H1 (cell line): ENCODE data around the gene FAM53A. TPM values are rescaled to one million over a fixed set of nuclear protein-coding genes. Genes with fewer than 3 reads are reported as not detected.

Experiments
- ATF3 ChIP-seq: IDR thresholded peaks from 2 replicates; pipeline ENCODE4 v1.6.1; 2011; ENCODE audit warnings: low read depth, mild to moderate bottlenecking, low read length; ENCODE audit not compliant: insufficient read depth
- CBX8 ChIP-seq: fragments of 300-800, 300-1000 bp; sonication (generic); IDR thresholded peaks from 2 replicates; pipeline ENCODE4 v1.7.1; 2016; ENCODE audit warnings: low read depth, low read length, borderline replicate concordance
- GABPA ChIP-seq: IDR thresholded peaks from 2 replicates; pipeline ENCODE4 v1.6.1; 2011; ENCODE audit warnings: mild to moderate bottlenecking, low read length, moderate library complexity, borderline replicate concordance; ENCODE audit not compliant: insufficient read depth
- GTF2F1 ChIP-seq: IDR thresholded peaks from 2 replicates; pipeline ENCODE4 v1.6.1; 2012; ENCODE audit warnings: low read depth, low read length, improper control_type of control experiment, borderline replicate concordance
- MAFK ChIP-seq: IDR thresholded peaks from 2 replicates; pipeline ENCODE4 v1.6.1; 2012; ENCODE audit warnings: low read depth, mild to moderate bottlenecking, improper control_type of control experiment, low read length
- NRF1 ChIP-seq: IDR thresholded peaks from 2 replicates; pipeline ENCODE4 v1.6.1; 2011; ENCODE audit warnings: mild to moderate bottlenecking, low read depth, low read length, improper control_type of control experiment
- PHF8 ChIP-seq: fragments of 200-600 bp; sonication (generic); conservative IDR thresholded peaks from 2 replicates; pipeline ENCODE4 v1.7.1; 2012; ENCODE audit warnings: low read depth, mild to moderate bottlenecking, inconsistent platforms, low read length, moderate library complexity
- SP4 ChIP-seq: IDR thresholded peaks from 2 replicates; pipeline ENCODE4 v1.6.1; 2012; ENCODE audit warnings: low read length, inconsistent platforms
- polyA plus RNA-seq, 7 experiments: library from polyadenylated mRNA; depleted of rRNA in 3 of 7; stranded (reverse) in 5 of 7; unstranded in 2 of 7; fragments of >200 nt in 5 of 7; fragments of 200-250 nt in 2 of 7; gene quantifications; 1 replicate in 5 of 7; 2 replicates in 1 of 7; 4 replicates in 1 of 7; pipeline versions ENCODE4 v1.2.1 to v1.2.3, GENCODE V29; 2011 to 2013; ENCODE audit warnings: missing spikeins in 2 of 7, mixed read lengths in 2 of 7
- total RNA-seq: library from RNA; stranded (reverse); fragmentation: NEBNext Ultra II Directional; extraction: Animal tissue kit (Norgen Biotek cat#: 25700); gene quantifications from 2 replicates; pipeline ENCODE4 v1.2.1, GENCODE V29; 2021
- TF ChIP-seq, protein P1 (sequence below): fragments of 300-600 bp; sonication (generic); IDR thresholded peaks from 2 replicates; pipeline ENCODE4 v1.7.1; 2012; ENCODE audit warnings: low read length, moderate library complexity, mild to moderate bottlenecking, inconsistent platforms; ENCODE audit not compliant: insufficient replicate concordance

FAM53A gene
- total and polyA plus RNA-seq, 2 of the 8 experiments (the other 6 are each of a cell fraction or from before 2014, with no cell fraction given) = 1.9 to 2.0 TPM

- TF ChIP-seq ATF3 (no peak), GABPA (no peak), GTF2F1 (no peak), SP4 (no peak), NRF1 (no peak), PHF8 (no peak), MAFK (no peak), CBX8 (no peak)
- TF ChIP-seq, protein P1, sequence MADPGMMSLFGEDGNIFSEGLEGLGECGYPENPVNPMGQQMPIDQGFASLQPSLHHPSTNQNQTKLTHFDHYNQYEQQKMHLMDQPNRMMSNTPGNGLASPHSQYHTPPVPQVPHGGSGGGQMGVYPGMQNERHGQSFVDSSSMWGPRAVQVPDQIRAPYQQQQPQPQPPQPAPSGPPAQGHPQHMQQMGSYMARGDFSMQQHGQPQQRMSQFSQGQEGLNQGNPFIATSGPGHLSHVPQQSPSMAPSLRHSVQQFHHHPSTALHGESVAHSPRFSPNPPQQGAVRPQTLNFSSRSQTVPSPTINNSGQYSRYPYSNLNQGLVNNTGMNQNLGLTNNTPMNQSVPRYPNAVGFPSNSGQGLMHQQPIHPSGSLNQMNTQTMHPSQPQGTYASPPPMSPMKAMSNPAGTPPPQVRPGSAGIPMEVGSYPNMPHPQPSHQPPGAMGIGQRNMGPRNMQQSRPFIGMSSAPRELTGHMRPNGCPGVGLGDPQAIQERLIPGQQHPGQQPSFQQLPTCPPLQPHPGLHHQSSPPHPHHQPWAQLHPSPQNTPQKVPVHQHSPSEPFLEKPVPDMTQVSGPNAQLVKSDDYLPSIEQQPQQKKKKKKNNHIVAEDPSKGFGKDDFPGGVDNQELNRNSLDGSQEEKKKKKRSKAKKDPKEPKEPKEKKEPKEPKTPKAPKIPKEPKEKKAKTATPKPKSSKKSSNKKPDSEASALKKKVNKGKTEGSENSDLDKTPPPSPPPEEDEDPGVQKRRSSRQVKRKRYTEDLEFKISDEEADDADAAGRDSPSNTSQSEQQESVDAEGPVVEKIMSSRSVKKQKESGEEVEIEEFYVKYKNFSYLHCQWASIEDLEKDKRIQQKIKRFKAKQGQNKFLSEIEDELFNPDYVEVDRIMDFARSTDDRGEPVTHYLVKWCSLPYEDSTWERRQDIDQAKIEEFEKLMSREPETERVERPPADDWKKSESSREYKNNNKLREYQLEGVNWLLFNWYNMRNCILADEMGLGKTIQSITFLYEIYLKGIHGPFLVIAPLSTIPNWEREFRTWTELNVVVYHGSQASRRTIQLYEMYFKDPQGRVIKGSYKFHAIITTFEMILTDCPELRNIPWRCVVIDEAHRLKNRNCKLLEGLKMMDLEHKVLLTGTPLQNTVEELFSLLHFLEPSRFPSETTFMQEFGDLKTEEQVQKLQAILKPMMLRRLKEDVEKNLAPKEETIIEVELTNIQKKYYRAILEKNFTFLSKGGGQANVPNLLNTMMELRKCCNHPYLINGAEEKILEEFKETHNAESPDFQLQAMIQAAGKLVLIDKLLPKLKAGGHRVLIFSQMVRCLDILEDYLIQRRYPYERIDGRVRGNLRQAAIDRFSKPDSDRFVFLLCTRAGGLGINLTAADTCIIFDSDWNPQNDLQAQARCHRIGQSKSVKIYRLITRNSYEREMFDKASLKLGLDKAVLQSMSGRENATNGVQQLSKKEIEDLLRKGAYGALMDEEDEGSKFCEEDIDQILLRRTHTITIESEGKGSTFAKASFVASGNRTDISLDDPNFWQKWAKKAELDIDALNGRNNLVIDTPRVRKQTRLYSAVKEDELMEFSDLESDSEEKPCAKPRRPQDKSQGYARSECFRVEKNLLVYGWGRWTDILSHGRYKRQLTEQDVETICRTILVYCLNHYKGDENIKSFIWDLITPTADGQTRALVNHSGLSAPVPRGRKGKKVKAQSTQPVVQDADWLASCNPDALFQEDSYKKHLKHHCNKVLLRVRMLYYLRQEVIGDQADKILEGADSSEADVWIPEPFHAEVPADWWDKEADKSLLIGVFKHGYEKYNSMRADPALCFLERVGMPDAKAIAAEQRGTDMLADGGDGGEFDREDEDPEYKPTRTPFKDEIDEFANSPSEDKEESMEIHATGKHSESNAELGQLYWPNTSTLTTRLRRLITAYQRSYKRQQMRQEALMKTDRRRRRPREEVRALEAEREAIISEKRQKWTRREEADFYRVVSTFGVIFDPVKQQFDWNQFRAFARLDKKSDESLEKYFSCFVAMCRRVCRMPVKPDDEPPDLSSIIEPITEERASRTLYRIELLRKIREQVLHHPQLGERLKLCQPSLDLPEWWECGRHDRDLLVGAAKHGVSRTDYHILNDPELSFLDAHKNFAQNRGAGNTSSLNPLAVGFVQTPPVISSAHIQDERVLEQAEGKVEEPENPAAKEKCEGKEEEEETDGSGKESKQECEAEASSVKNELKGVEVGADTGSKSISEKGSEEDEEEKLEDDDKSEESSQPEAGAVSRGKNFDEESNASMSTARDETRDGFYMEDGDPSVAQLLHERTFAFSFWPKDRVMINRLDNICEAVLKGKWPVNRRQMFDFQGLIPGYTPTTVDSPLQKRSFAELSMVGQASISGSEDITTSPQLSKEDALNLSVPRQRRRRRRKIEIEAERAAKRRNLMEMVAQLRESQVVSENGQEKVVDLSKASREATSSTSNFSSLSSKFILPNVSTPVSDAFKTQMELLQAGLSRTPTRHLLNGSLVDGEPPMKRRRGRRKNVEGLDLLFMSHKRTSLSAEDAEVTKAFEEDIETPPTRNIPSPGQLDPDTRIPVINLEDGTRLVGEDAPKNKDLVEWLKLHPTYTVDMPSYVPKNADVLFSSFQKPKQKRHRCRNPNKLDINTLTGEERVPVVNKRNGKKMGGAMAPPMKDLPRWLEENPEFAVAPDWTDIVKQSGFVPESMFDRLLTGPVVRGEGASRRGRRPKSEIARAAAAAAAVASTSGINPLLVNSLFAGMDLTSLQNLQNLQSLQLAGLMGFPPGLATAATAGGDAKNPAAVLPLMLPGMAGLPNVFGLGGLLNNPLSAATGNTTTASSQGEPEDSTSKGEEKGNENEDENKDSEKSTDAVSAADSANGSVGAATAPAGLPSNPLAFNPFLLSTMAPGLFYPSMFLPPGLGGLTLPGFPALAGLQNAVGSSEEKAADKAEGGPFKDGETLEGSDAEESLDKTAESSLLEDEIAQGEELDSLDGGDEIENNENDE = no peak
These were observed 67.6 kb downstream of the FAM53A start (continued) for GRCh38 chr4:1616557-1616930.
